Activated naive CD4-positive, alpha-beta T cell treated with anti-CD3 and anti-CD28 coated beads, Interleukin-2, amount 50 U/mL, for 16 hours (primary cell): ENCODE results near the gene CD86.
A peak's percentile ranks its signal among the peaks of the same experiment; 100 is the strongest.
"Not testable (repeated sequence)": the region's sequence is repeated elsewhere in the genome, so short reads cannot be mapped to it uniquely, and the experiment has no call there.

ENCODE experiments used
- DNase-seq: peaks from one replicate; pipeline ENCODE4 v3.0.0-alpha.2; 2020

Gene CD86

DNA sequence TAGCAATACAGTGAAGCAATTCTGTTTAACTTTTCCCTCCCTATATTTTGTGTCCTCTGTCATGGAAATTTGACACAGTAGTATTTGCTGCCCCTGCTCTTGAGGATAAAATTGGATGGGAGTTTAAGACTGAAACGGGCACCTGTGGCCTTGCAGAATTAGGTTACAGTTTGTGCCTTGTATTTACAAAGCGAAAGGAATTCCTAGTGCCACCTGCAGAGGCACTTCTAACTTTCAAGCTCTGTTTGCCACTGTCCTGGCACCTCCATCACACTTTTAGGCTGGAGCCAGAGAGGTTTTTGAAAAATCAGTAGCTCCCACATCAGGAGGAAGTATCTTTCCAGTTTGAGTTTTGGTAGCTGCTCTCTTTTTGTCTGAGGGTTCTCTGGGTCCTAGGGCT, 39.5 kb downstream of the CD86 start:
- DNase-seq = no peak

DNA sequence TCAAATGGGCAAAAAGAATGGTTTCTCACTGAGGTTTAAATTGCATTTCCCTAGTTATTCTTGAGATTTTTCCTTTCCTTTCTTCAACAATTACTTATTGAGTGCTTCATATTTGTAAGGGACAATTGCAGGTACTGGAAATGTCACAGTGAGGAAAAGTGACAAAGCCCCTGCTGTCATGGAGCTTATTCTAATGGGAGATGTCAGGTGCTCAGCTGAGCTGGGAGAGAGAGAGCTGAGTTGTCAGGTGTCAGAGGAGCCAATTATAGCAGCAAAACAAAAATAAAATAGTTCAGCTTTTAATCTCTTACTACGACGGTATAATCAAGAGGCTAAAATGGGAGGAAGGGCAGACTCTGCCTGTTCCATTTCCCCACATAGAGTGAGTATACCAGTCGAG, 42.0 kb downstream of the CD86 start:
- DNase-seq = no peak

DNA sequence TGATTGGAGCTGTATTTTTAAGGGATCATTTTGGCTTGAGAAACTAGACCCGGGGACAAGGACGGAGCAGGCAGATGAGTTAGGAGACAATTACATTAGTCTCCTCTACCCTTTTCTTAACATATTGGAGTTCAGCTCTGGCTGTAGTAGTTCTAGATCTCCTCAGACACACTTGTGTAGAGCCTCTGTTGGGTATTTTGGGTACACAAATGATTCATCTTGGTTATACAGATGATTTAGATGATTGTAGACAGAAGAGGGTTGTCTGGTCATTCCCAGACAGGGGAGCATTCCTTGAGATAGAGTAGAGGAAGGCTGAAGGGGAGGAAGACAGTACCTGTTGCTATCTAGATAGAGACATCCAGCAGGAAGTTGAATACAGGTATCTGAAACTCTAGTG, 43.4 kb downstream of the CD86 start:
- DNase-seq = no peak

DNA sequence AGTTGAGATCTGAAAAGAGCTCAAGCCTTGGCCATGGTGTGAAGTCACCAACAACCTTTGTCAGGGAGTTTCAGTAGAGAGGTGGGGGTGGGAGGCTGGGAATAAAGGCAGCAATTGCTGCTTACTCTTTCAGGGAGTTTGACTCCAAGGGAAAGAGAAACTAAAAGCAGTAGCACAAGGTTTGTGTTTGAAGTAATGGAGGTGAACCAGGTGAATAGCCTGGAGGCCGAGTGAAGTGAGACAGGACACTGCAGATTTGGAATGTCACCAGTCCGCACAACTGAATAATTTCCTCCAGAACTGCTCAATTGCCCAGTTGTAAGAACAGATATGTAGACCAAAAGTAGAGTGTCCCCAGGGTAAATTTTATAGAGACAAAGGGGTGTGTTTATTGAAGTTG, 44.1 kb downstream of the CD86 start:
- DNase-seq = no peak

GRCh38 chr3:122100083-122100482, 44.9 kb downstream of the CD86 start:
- DNase-seq = no peak

DNA sequence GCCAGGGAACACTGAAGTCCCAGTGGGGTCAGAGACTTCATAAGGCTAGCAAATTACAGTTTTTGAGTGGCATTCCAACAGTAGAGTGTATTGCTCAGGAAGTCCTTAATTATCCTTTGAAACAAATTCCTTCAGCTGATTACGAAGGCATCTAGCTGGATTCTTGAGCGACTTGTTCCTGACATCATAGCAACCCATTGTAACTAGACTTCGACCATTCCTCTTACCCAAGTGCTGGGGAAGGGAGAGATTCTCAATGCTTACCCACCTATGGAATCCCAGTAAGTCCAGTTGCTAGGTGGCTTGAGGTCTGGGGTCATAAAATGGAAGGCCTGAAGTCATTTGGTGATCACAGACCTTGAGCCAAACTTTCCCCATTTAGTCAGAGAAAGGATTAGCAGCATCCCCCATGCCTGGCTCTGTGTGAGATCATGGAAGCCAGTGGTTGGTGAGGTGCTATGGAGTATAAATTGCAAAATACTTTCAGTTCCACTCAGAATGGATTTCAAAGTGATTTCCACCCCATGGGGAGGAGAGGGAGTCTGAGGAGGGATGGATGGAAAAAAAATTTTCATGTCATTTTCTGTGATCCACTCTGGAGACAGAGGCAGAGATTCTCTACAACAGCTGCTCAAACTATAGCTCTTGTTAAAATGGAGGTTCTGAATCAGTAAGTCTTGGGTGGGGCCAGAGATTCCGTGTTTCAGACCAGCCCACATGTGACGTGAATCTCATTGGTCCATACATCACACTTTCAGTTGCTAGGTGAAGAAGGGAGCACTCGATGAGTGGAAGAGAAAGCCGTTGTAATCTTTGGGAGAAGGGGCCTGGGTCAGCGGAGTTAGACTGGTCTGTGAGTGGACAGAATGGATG, 45.7 kb downstream of the CD86 start:
- peak; percentile 13 for DNase-seq

DNA sequence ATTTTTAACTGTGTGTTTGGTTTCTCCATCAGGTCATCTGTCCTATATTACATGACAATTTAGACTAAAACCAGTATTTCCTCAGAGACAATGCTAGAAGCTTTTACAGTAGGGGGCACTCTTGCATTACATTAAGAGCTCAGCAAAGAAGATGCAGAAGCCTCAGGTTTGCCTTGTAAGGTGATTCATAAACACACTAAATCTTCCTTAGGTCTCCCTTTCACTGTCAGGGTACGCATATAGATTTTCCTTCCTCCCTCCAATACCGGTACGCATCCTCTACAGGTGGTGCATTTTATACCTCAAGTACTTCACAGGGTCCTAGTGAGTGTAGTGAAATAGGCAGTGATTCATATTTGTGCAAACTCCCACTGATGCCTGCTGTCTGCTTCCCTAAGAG, 46.5 kb downstream of the CD86 start:
- no peak for DNase-seq

DNA sequence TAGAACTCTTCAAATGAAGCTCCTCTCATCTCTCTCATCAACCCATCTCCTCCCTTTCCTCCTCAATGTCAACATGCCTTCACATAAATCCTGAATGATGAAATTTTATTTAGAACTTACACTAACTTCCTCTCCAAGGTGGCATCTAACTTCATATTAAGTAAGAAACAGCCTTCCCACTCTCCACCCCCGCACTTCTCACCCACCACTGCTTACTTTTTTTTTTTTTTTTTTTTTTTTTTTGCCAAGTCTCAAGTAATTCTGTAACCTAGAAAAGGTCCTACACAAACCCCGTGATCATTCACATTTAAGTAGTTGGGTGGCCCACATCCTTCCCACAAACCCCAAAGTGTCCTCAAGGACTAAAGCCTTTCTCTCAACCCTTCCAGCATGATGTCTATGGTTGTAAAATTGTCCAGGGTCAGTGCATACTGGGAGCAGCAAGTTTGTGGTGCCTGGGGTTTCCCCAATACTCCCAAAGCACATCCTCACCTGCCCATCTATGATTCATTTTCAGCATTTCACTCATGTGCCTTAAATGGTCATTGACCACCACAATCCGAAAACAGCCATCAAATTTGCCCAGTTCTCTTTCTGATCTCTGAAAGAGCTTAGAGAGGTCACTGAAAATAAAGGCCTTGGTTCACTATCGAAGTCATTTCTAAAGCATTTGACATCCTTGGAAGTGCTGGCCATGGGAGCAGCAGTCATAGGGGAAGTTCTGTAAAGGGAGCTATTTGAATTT, 47.2 kb downstream of the CD86 start:
- DNase-seq = peak; percentile 23

DNA sequence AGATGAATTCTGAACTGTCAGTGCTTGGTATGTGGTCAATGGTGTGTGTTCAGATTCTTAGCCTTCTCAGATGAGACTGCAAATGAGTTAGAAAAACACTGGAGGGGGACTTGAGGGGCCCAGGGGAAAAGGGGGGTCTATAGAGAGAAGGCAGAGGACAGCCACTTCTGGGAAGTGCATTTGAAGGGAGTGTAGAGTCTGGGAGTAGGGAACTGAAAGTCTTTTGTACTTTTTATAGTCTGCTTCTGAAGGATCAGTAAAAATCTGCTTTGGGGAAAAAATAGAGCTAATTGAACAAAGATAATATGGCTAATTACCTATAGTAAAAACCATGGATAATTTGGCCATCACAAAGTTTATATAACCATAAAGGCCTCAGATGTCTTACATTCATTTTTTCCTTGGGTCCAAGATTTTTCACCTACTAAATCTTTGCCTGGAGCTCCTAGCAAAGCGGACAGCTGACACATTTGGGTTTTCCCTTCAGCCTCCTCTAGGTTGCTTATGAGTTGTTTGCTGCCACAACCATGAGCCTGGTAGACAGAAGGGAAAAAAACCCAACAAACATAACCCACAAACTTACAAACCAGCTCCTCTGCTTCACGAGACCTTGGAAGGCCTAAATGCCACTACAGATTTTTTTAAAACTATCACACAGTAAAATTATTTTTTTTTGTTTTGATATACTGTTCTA, 48.8 kb downstream of the CD86 start:
- no peak for DNase-seq

- DNase-seq = no peak
Observed at GRCh38 chr3:122104515-122105194, 49.5 kb downstream of the CD86 start.

DNA sequence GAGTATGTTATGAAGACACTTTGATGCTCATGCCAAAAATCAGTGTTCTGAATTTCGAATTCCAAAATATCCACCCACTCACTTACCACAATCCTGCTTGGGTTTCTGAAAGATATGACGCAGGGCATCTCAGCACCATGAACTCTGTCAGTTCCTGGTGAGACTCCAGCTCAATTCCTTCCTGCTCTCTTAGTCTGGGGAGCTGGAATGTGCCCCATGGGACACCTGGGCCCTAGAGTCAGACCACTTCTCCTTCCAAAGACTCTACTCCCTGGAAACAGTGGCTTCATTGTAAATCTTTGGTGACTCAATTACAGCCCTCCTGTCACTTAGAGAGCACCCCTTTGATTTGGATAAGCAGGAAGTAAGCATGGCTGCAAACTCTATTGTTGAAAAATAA, 50.5 kb downstream of the CD86 start:
- DNase-seq = no peak

DNA sequence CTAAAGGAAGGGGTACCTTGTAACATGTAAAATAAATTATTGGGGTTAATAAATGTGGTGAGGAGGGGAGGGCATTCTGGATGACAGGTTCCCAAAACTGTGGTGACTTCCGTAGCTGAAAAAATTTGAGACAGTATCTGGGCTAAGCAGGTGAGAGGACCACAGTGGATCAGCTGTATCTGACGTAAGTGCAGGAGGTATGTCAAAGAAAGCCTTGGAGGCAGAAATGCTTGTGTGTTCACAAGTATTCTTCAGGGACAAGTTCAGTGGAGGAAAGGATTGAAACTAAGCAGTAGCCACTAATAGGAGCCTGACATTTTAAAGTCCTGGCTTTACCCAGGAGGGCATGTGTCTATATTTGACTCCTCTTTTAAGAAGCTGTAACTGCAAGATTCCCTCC, 52.0 kb downstream of the CD86 start:
- DNase-seq = no peak

DNA sequence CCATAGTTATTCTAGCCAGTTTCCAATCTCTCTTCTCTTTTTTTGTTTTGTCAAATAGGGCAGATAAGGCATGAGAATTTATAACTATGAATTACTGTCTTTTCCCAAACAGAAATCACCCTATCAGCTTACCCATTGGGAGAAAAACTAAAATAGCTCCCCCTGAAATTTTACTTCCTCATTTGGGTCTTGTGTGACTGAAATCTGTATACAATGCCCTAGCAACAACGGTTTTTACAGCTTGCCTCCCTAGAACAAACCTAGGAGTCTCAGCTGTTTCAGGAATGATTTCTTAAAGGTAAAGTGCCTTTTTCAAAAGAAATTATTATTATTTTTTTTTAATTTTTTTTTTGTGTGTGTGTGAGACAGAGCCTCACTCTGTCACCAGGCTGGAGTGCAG, 56.8 kb downstream of the CD86 start:
- DNase-seq = no peak

DNA sequence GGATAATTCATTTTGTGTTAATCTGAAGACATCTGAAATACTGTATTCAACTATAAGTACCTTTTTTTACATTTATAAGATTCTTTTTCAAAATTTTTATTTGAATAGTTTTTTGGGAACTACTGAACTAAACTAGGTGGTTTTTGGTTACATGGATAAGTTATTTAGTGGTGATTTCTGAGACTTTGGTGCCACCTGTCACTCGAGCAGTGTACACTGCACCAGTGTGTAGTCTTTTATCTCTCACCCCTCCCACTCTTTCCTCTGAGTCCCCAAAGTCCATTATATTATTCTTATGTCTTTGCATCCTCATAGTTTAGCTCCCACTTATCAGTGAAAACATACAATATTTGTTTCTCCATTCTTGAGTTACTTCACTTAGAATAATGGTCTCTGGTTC, 57.6 kb downstream of the CD86 start:
- no peak for DNase-seq

GRCh38 chr3:122123850-122124249, 68.7 kb downstream of the CD86 start:
- DNase-seq = no peak

DNA sequence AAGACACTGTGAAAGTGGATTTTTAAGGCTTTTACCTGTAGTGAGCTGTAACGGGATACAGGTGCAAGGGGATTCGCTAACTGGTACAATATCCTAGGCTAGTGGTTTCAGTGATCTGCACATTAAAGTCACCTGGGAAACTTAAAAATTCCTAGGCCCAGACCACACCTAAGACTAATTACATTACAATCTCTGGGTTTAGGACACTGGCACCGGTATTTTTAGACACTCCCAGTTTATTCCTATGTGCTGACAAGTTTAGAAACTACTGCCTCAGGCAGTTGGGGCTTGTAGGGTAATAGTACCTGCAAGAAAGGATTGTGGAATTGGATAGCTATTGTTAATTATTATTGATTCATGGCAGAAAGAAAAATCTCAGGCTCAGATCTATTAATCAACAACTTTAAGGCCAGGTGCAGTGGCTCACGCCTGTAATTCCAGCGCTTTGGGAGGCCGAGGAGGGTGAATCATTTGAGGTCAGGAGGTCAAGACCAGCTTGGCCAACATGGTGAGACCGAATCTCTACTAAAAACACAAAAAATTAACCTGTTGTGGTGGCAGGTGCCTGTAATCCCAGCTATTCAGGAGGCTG, 77.9 kb downstream of the CD86 start:
- DNase-seq = no peak

GRCh38 chr3:122146466-122146865, 91.3 kb downstream of the CD86 start:
- DNase-seq = peak; percentile 56

GRCh38 chr3:122148941-122149627, 93.9 kb downstream of the CD86 start:
- no peak for DNase-seq

DNA sequence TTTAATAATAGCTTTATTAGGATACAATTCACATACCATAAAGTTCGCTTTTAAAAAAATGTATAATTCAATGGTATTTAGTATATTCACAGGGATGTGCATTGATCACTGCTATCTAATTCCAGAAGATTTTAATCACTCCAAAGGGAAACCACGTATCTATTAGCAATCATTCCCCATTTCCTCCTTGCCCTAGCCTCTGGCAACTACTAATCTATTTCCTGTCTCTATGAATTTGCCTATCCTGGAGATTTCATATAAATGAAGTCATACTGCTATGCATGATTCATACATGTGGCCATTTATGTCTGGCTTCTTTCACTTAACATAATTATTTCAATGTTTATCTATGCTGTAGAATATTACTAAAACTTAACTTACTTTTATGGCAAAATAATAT, 96.3 kb downstream of the CD86 start:
- no peak for DNase-seq

DNA sequence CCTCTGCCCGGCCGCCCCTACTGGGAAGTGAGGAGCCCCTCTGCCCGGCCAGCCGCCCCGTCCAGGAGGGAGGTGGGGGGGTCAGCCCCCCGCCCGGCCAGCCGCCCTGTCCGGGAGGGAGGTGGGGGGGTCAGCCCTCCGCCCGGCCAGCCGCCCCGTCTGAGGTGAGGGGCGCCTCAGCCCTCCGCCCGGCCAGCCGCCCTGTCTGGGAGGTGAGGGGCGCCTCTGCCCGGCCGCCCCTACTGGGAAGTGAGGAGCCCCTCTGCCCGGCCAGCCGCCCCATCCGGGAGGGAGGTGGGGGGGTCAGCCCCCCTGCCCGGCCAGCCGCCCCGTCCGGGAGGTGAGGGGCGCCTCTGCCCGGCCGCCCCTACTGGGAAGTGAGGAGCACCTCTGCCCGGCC, 109.8 kb downstream of the CD86 start:
- not testable (repeated sequence) for DNase-seq

GRCh38 chr3:122167630-122168029, 112.5 kb downstream of the CD86 start:
- DNase-seq = no peak

DNA sequence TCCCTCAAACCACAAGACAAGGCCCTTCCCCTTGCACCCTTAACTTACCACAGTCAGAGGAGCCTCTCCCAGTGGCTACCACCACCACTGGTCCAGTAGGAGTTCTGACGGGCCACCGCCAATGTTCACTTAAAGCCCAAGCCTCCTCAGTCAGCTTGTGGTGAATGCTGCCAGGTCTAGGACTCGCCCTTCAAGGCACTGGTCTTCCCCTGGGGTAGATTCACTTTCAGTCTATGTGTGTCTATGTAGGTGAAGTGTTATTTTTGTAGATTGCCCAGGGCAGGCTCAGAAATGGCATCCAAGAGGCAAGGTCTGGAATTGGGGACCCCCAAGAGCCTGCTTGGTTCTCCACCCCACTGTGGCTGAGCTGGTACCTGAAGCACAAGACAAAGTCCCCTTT, 112.9 kb downstream of the CD86 start:
- no peak for DNase-seq
